Lower leg skin (tissue), 4 donors: Measurements from ENCODE around the gene MAEL. TPM values are rescaled to one million over a fixed set of nuclear protein-coding genes. Genes with fewer than 3 reads are reported as not detected.

Experiments used
- DNase-seq, 2 donors: peaks; one replicate each; pipeline ENCODE4 v3.0.0-alpha.2; 2019; ENCODE audit warnings: low spot score in 2 of 2
- H3K4me3 ChIP-seq: fragments of 200-600 bp; sonication (generic); 2 replicates; pipeline ENCODE4 v1.5.1; 2017; ENCODE audit warnings: mild to moderate bottlenecking, low read depth; ENCODE audit not compliant: poor library complexity, severe bottlenecking
- CTCF ChIP-seq, 3 donors: fragments of 450-650 bp; IDR thresholded peaks; one replicate each; pipeline ENCODE4 v1.5.1; 2016; ENCODE audit warnings: antibody characterized with exemption in 3 of 3, mild to moderate bottlenecking in 3 of 3, moderate library complexity in 2 of 3
- POLR2A ChIP-seq, 2 donors: fragments of 450-650 bp; IDR thresholded peaks; one replicate each; pipeline ENCODE4 v1.6.1; 2016 to 2017; ENCODE audit warnings: antibody characterized with exemption in 2 of 2, mild to moderate bottlenecking in 1 of 2, moderate library complexity in 1 of 2
- WGBS, 2 donors: methylation state at CpG; one replicate each; pipeline ENCODE4 v1.1.5; 2018; 5-methylcytosine and 5-hydroxymethylcytosine counted together
- intact Hi-C: fragments of 100-400 bp; cut with DNase I; formaldehyde crosslinking; loops from one replicate; pipeline ENCODE4 v1.15.0; 2023; ENCODE audit warnings: low total_unique reads
- total RNA-seq, 4 donors: library from RNA; depleted of rRNA; stranded (reverse); fragments of >200 nt; gene quantifications; one replicate each; pipeline ENCODE4 v1.1.0, GENCODE V29; 2016

MAEL gene
- total RNA-seq, 4 donors from 2014 or later = 0.10 to 3.6 (median 0.25) TPM; not detected in 1

GRCh38 chr1:166980818-166981217 is 8.3 kb upstream of the MAEL start:
- WGBS, 2 donors = 87 to 97% methylated on average over 3 of the region's 3 CpGs
- TF ChIP-seq POLR2A (IDR thresholded peaks at IDR 0.05) (no peak), CTCF (IDR thresholded peaks at IDR 0.05) (no peak)
- intact Hi-C loops = no loop called here
- no peak for DNase-seq
- no peak overlapping the region for H3K4me3 ChIP-seq

GRCh38 chr1:166981589-166981988 is 7.5 kb upstream of the MAEL start:
- no peak for TF ChIP-seq CTCF (IDR thresholded peaks at IDR 0.05)
- no peak for TF ChIP-seq POLR2A (IDR thresholded peaks at IDR 0.05)
- WGBS, 2 donors = 91 to 93% methylated on average over 1 of the region's 1 CpG
- intact Hi-C loops = no loop called here

GRCh38 chr1:166999075-166999474 is 10.0 kb downstream of the MAEL start:
- H3K4me3 ChIP-seq = no peak overlapping the region
- TF ChIP-seq POLR2A (IDR thresholded peaks at IDR 0.05) (no peak), CTCF (IDR thresholded peaks at IDR 0.05) (no peak)
- no peak for DNase-seq
- WGBS, 2 donors = 83 to 88% methylated on average over 1 of the region's 1 CpG
- intact Hi-C loops = no loop called here

More at GRCh38 chr1:166981589-166981988, 7.5 kb upstream of the MAEL start:
- DNase-seq = no peak
- no peak overlapping the region for H3K4me3 ChIP-seq

- WGBS, 2 donors = 74 to 77% methylated on average over 3 of the region's 3 CpGs
- TF ChIP-seq CTCF (IDR thresholded peaks at IDR 0.05) (no peak), POLR2A (IDR thresholded peaks at IDR 0.05) (no peak)
Observed at GRCh38 chr1:166999500-167000055, 10.5 kb downstream of the MAEL start.

GRCh38 chr1:167000546-167000945 is 11.5 kb downstream of the MAEL start:
- no peak overlapping the region for H3K4me3 ChIP-seq
- DNase-seq = no peak
- intact Hi-C loops = no loop called here
- WGBS, 2 donors = 56 to 67% methylated on average over 1 of the region's 1 CpG
- TF ChIP-seq POLR2A (IDR thresholded peaks at IDR 0.05) (no peak), CTCF (IDR thresholded peaks at IDR 0.05) (no peak)

More at GRCh38 chr1:166999500-167000055, 10.5 kb downstream of the MAEL start:
- no peak for DNase-seq
- intact Hi-C loops = no loop called here
- no peak overlapping the region for H3K4me3 ChIP-seq

- TF ChIP-seq POLR2A (IDR thresholded peaks at IDR 0.05) = no peak
- no peak for TF ChIP-seq CTCF (IDR thresholded peaks at IDR 0.05)
- DNase-seq = no peak
- intact Hi-C loops = no loop called here
- WGBS, 2 donors = 71 to 75% methylated on average over 2 of the region's 2 CpGs
- H3K4me3 ChIP-seq = no peak overlapping the region
Observed at GRCh38 chr1:167002354-167002753, 13.3 kb downstream of the MAEL start.
